GM23338 (cell line): ENCODE data around the gene UPF1.

Experiments
- EZH2phosphoT487 ChIP-seq: fragments of 200-600 bp; sonication (generic); IDR thresholded peaks from one replicate; pipeline ENCODE4 v1.8.1; 2018; ENCODE audit warnings: antibody characterized with exemption; ENCODE audit not compliant: unreplicated experiment
- JUNB ChIP-seq: IDR thresholded peaks from one replicate; pipeline ENCODE4 v1.6.1; 2016; ENCODE audit warnings: antibody characterized with exemption; ENCODE audit not compliant: unreplicated experiment

DNA sequence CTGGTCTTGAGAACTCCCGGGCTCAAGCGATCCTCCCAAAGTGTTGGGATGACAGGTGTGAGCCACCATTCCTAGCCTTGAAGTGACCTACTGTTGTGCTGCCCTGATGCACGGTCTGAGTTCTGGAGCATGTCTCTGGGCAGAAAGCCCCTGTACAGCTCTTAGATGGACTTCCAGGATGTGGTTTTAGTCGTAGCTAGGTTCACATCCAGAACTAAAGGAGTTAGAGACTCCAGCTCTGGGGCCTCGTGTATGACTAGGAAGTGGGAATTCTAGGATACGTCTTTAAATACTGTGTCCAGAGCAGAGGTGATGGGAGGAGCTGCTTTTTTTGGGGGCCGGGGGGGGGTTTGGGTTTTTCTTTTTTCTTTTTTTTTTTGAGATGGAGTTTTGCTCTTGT is 12.2 kb downstream of the UPF1 start:
- no peak for TF ChIP-seq JUNB
- TF ChIP-seq EZH2phosphoT487, result no peak
